SU-DHL-6 (cell line): Measurements from ENCODE around the gene BTG4.

Experiments used
- H2AFZ ChIP-seq: fragments of 200-600 bp; sonication (generic); 2 replicates; pipeline ENCODE4 v1.6.1; 2014; ENCODE audit warnings: low read depth, mild to moderate bottlenecking, moderate library complexity, mixed read lengths, antibody characterized with exemption, low read length; ENCODE audit not compliant: severe bottlenecking
- H3F3A ChIP-seq: fragments of 200-600 bp; shearing (Covaris generic); 2 replicates; pipeline ENCODE4 v1.6.0; 2016; ENCODE audit warnings: antibody characterized with exemption, mild to moderate bottlenecking; ENCODE audit not compliant: insufficient read depth
- H3K27ac ChIP-seq: fragments of 200-600 bp; sonication (generic); 2 replicates; pipeline ENCODE4 v1.5.1; 2016; ENCODE audit warnings: low read depth, mild to moderate bottlenecking, low read length, moderate library complexity, mixed read lengths
- H3K27me3 ChIP-seq: fragments of 200-600 bp; sonication (generic), shearing (Covaris generic); 2 replicates; pipeline ENCODE4 v1.6.0; 2014; ENCODE audit warnings: mild to moderate bottlenecking, low read length
- H3K36me3 ChIP-seq: fragments of 200-600 bp; sonication (generic); 2 replicates; pipeline ENCODE4 v1.6.1; 2014; ENCODE audit warnings: mild to moderate bottlenecking, low read length, mixed read lengths
- H3K4me2 ChIP-seq: fragments of 300-600, 200-600 bp; shearing (Covaris generic), sonication (generic); 2 replicates; pipeline ENCODE4 v1.6.0; 2014; ENCODE audit warnings: low read length, low read depth, mild to moderate bottlenecking; ENCODE audit not compliant: poor library complexity, severe bottlenecking
- H3K4me3 ChIP-seq: fragments of 200-600 bp; sonication (generic); 2 replicates; pipeline ENCODE4 v1.5.1; 2014; ENCODE audit warnings: antibody characterized with exemption, low read length, mild to moderate bottlenecking, mixed read lengths; ENCODE audit not compliant: insufficient read depth, poor library complexity, severe bottlenecking
- H3K79me2 ChIP-seq: fragments of 200-600 bp; sonication (generic); 2 replicates; pipeline ENCODE4 v1.6.1; 2014; ENCODE audit warnings: mild to moderate bottlenecking, low read length, moderate library complexity; ENCODE audit not compliant: insufficient read depth
- H3K9ac ChIP-seq: fragments of 200-600 bp; sonication (generic); 2 replicates; pipeline ENCODE4 v1.7.0; 2014; ENCODE audit warnings: mild to moderate bottlenecking, low read length
- H3K9me2 ChIP-seq: fragments of 200-600 bp; sonication (generic); replicated peaks from 2 replicates; pipeline ENCODE4 v1.6.1; 2014; ENCODE audit warnings: low read length; ENCODE audit not compliant: insufficient read depth
- H3K9me3 ChIP-seq: fragments of 200-600 bp; sonication (generic); 2 replicates; pipeline ENCODE4 v1.6.1; 2014; ENCODE audit warnings: low read length, mixed read lengths; ENCODE audit not compliant: insufficient read depth
- H4K20me1 ChIP-seq: fragments of 200-600 bp; sonication (generic); 2 replicates; pipeline ENCODE4 v1.6.1; 2014; ENCODE audit warnings: low read depth, mild to moderate bottlenecking, antibody characterized with exemption, low read length, moderate library complexity, mixed read lengths
- EZH2phosphoT487 ChIP-seq: fragments of 200-600 bp; sonication (generic), shearing (Covaris generic); conservative IDR thresholded peaks from 2 replicates; pipeline ENCODE4 v1.6.1; 2018; ENCODE audit warnings: mild to moderate bottlenecking, antibody characterized with exemption, low read length, moderate library complexity, mixed read lengths
- TF ChIP-seq, protein P1 (sequence below): fragments of 200-600 bp; sonication (generic); IDR thresholded peaks from one replicate; pipeline ENCODE4 v1.5.1; 2017; ENCODE audit warnings: antibody characterized with exemption, mild to moderate bottlenecking, low read length, moderate library complexity; ENCODE audit not compliant: insufficient read depth, poor library complexity, severe bottlenecking

BTG4 gene

DNA sequence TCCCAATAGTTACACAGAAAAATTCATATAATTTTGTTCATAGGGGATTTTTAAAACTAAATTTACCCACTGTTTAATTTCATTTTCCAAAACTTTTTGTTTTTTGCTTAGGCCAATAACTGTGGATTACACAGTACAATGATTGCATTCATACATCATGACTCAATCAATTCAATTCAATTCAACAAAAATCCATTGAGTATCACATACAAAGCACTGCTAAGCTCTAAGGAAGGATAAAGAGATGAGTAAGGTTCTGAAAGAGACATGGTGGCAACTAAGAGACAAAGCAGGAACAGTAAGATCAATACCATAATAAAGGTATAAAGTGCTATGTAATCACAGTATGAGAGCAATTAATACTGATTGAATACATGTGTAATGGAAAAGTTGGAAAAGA lies 18.9 kb upstream of the BTG4 start:
- Histone ChIP-seq H3K79me2 (no peaks in the 10 kb centered on the region), H3F3A (no peaks in the 10 kb centered on the region), H3K9me2 (no peaks in the 10 kb centered on the region), H3K27me3 (no peaks in the 10 kb centered on the region), H2AFZ (no peak overlapping the region), H4K20me1 (no peaks in the 10 kb centered on the region), H3K9ac (no peak overlapping the region), H3K4me2 (no peak overlapping the region), H3K9me3 (no peaks in the 10 kb centered on the region), H3K27ac (no peak overlapping the region), H3K4me3 (no peak overlapping the region), H3K36me3 (no peaks in the 10 kb centered on the region)
- TF ChIP-seq, protein P1, sequence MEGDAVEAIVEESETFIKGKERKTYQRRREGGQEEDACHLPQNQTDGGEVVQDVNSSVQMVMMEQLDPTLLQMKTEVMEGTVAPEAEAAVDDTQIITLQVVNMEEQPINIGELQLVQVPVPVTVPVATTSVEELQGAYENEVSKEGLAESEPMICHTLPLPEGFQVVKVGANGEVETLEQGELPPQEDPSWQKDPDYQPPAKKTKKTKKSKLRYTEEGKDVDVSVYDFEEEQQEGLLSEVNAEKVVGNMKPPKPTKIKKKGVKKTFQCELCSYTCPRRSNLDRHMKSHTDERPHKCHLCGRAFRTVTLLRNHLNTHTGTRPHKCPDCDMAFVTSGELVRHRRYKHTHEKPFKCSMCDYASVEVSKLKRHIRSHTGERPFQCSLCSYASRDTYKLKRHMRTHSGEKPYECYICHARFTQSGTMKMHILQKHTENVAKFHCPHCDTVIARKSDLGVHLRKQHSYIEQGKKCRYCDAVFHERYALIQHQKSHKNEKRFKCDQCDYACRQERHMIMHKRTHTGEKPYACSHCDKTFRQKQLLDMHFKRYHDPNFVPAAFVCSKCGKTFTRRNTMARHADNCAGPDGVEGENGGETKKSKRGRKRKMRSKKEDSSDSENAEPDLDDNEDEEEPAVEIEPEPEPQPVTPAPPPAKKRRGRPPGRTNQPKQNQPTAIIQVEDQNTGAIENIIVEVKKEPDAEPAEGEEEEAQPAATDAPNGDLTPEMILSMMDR = no peak
- no peak for TF ChIP-seq EZH2phosphoT487

DNA sequence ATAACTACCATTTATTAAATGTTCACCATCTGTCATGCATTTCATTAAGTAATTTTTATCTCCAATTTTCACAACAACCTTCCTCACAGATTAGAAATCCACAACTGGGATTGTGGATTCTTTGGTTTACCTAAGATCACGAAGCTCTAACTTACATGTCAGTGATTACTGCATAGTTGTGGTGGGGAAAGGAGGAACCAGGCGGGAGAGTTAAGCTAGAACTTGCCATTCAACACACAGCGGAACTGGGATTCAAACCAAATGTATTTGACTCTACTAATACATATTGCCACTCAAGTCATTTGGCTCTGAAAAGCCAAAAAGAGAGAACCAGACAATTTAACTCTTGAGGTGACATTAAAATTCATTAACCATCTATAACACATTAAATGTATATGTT lies 17.9 kb upstream of the BTG4 start:
- no peak overlapping the region for H3K9ac ChIP-seq
- no peak overlapping the region for H3K4me2 ChIP-seq
- H3K79me2 ChIP-seq = no peaks in the 10 kb centered on the region
- no peaks in the 10 kb centered on the region for H3K36me3 ChIP-seq
- no peak overlapping the region for H2AFZ ChIP-seq
- H3K27ac ChIP-seq = no peak overlapping the region
- TF ChIP-seq EZH2phosphoT487 = no peak
- TF ChIP-seq, protein P1 = no peak
- no peaks in the 10 kb centered on the region for H3K27me3 ChIP-seq
- no peak overlapping the region for H3K4me3 ChIP-seq
- no peaks in the 10 kb centered on the region for H3K9me3 ChIP-seq
- H4K20me1 ChIP-seq = no peaks in the 10 kb centered on the region
- no peaks in the 10 kb centered on the region for H3F3A ChIP-seq
- no peaks in the 10 kb centered on the region for H3K9me2 ChIP-seq

DNA sequence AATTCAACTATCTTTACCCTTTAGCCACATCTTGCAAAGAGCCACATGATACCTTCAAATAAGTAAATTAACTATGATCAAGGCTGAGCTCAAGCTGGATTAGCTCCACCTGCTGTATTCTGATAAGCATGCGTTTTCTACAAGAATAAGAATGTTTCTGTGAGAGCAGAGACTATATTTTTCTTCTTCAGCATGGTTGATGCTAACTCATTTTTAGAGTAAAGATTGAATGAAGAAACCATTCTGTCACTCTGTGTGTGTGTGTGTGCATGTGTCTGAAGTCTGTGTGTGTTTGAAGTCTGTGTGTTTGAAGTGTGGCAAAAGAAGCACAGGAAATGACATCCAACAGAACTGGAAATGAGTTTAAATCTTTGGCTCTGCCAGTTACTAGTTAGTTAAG lies 16.4 kb upstream of the BTG4 start:
- TF ChIP-seq, protein P1 = no peak
- no peak for TF ChIP-seq EZH2phosphoT487
- no peaks in the 10 kb centered on the region for H4K20me1 ChIP-seq
- no peaks in the 10 kb centered on the region for H3K79me2 ChIP-seq
- H3K4me3 ChIP-seq = no peak overlapping the region
- H3K27me3 ChIP-seq = no peaks in the 10 kb centered on the region
- H3K36me3 ChIP-seq = no peaks in the 10 kb centered on the region
- H3F3A ChIP-seq = no peaks in the 10 kb centered on the region
- H3K9me3 ChIP-seq = no peaks in the 10 kb centered on the region
- no peak overlapping the region for H2AFZ ChIP-seq
- H3K9me2 ChIP-seq = no peaks in the 10 kb centered on the region
- H3K9ac ChIP-seq = no peak overlapping the region
- no peak overlapping the region for H3K4me2 ChIP-seq
- no peak overlapping the region for H3K27ac ChIP-seq
